NCI-H345 (cell line): ENCODE measurements around the gene PLD3.
A peak's percentile ranks its signal among the peaks of the same experiment; 100 is the strongest.

Experiments
- DNase-seq: peaks from one replicate; lab custom pipeline; 2025; lab: John Stamatoyannopoulos, UW

PLD3 gene

GRCh38 chr19:40348125-40348913 lies at the start of gene PLD3, which contains the start of gene C19orf47:
Gene PLD3 (plus strand): TSS chr19:40348695. CDS start chr19:40366484, 17,789 bp downstream.
Gene C19orf47 (minus strand): TSS chr19:40348397. CDS start chr19:40341857, 6,540 bp downstream.
- peak; percentile 100 for DNase-seq

GRCh38 chr19:40300668-40301067 lies 47.8 kb upstream of the PLD3 start:
- DNase-seq, result no peak

GRCh38 chr19:40302224-40303011 lies 46.1 kb upstream of the PLD3 start:
- no peak for DNase-seq

GRCh38 chr19:40303765-40304164 lies 44.7 kb upstream of the PLD3 start:
- no peak for DNase-seq

- DNase-seq, result no peak
These were observed 44.2 kb upstream of the PLD3 start for GRCh38 chr19:40304306-40304705.

GRCh38 chr19:40305403-40305802 lies 43.1 kb upstream of the PLD3 start:
- DNase-seq, result peak; percentile 85

GRCh38 chr19:40309666-40310065 lies 38.8 kb upstream of the PLD3 start:
- no peak for DNase-seq

GRCh38 chr19:40312533-40312932 lies 36.0 kb upstream of the PLD3 start:
- DNase-seq, result no peak

- DNase-seq, result no peak
These were observed 35.1 kb upstream of the PLD3 start for GRCh38 chr19:40313229-40313983.

GRCh38 chr19:40314656-40315055 lies 33.8 kb upstream of the PLD3 start:
- DNase-seq, result no peak

- DNase-seq, result no peak
These were observed 32.6 kb upstream of the PLD3 start for GRCh38 chr19:40315812-40316470.

- no peak for DNase-seq
These were observed 31.2 kb upstream of the PLD3 start for GRCh38 chr19:40317338-40317737.

- no peak for DNase-seq
These were observed 27.9 kb upstream of the PLD3 start for GRCh38 chr19:40320558-40320935.

- DNase-seq, result no peak
These were observed 27.4 kb upstream of the PLD3 start for GRCh38 chr19:40321076-40321475.

- no peak for DNase-seq
These were observed 26.8 kb upstream of the PLD3 start for GRCh38 chr19:40321566-40322270.

- DNase-seq, result no peak
These were observed 26.3 kb upstream of the PLD3 start for GRCh38 chr19:40322271-40322610.

GRCh38 chr19:40322951-40323615 lies 25.4 kb upstream of the PLD3 start:
- no peak for DNase-seq

GRCh38 chr19:40323705-40324104 lies 24.8 kb upstream of the PLD3 start:
- DNase-seq, result no peak

GRCh38 chr19:40326201-40326600 lies 22.3 kb upstream of the PLD3 start:
- no peak for DNase-seq

GRCh38 chr19:40331052-40331451 lies 17.4 kb upstream of the PLD3 start:
- no peak for DNase-seq

- no peak for DNase-seq
These were observed 15.8 kb upstream of the PLD3 start for GRCh38 chr19:40332669-40333068.
